Measurements from ENCODE around the gene ASXL1.

GRCh38 chr20:32476684-32477593 is 118.8 kb downstream of the ASXL1 start:
- TF ChIP-seq POLR2A (IDR thresholded peaks at IDR 0.05; ENCODE audit: low read length) (no peak), CEBPB (IDR thresholded peaks at IDR 0.05) (no peak), MAFK (IDR thresholded peaks at IDR 0.05; ENCODE audit: partially characterized antibody) (no peak), CTCF (IDR thresholded peaks at IDR 0.05) (no peak), RFX5 (IDR thresholded peaks at IDR 0.05) (no peak), CHD2 (IDR thresholded peaks at IDR 0.05; ENCODE audit: low read length, partially characterized antibody) (no peak), TP53 (CRISPR knock-in tag; IDR thresholded peaks at IDR 0.05) (no peak), PBX3 (IDR thresholded peaks at IDR 0.05) (no peak), JUNB (IDR thresholded peaks at IDR 0.05) (no peak), BHLHE40 (IDR thresholded peaks at IDR 0.05; ENCODE audit: low read depth, low read length) (no peak), POLR2AphosphoS2 (conservative IDR thresholded peaks at IDR 0.05; ENCODE audit: low read length) (no peak), MAX (IDR thresholded peaks at IDR 0.05) (no peak), E2F6 (IDR thresholded peaks at IDR 0.05; ENCODE audit: borderline replicate concordance, low read depth) (no peak), EP300 (IDR thresholded peaks at IDR 0.05) (no peak)
